Measurements from ENCODE around the gene TMEM125. TPM values are rescaled to one million over a fixed set of nuclear protein-coding genes. Genes with fewer than 3 reads are reported as not detected.

The TMEM125 gene
- total and polyA plus RNA-seq, 2 of the 4 experiments (the other 2 are of a cell fraction): under 0.01 to 0.03 TPM

GRCh38 chr1:43255438-43256210 is 14.2 kb upstream of the TMEM125 start:
- Histone ChIP-seq H2BK5ac (ENCODE audit: low read depth, low read length, poor library complexity, severe bottlenecking) (no peak overlapping the region), H2BK15ac (ENCODE audit: low read depth, low read length) (no peak overlapping the region), H3K4ac (ENCODE audit: low read depth, low read length) (no peak overlapping the region), H4K20me1 (ENCODE audit: insufficient read depth, low read length) (no peaks in the 10 kb centered on the region), H3K23ac (ENCODE audit: low read depth, low read length) (no peak overlapping the region), H3K27me3 (ENCODE audit: control insufficient read depth, insufficient read depth, low read length) (peaks cover 42% of the 10 kb centered on the region), H3K9ac (ENCODE audit: low read depth, low read length) (no peak overlapping the region), H3K27ac (ENCODE audit: insufficient read depth, low read length) (no peak overlapping the region), H3K36me3 (ENCODE audit: control insufficient read depth, insufficient read depth, low read length) (no peaks in the 10 kb centered on the region), H4K91ac (ENCODE audit: insufficient read depth, low read depth, low read length) (no peak overlapping the region), H2AK5ac (ENCODE audit: low read depth, low read length) (no peak overlapping the region), H3K9me1 (ENCODE audit: insufficient read depth, low read length) (no peaks in the 10 kb centered on the region), H2BK120ac (ENCODE audit: low read depth, low read length) (no peak overlapping the region), H3K4me1 (ENCODE audit: control insufficient read depth, insufficient read depth, low read length) (no peaks in the 10 kb centered on the region), H3K4me2 (ENCODE audit: low read depth, low read length) (no peak overlapping the region), H4K5ac (ENCODE audit: low read depth, low read length) (no peak overlapping the region), H4K8ac (ENCODE audit: low read depth in 2 of 2, low read length in 2 of 2) (no peak overlapping the region), H2BK20ac (ENCODE audit: low read depth, low read length) (no peak overlapping the region), H2AK9ac (replicated peaks; ENCODE audit: low read depth, low read length, poor library complexity) (no peak overlapping the region), H3K4me3 (ENCODE audit: insufficient read depth, low read depth, low read length) (no peak overlapping the region), H3K56ac (ENCODE audit: extremely low read depth, insufficient read depth, low read length) (no peak overlapping the region), H3K79me1 (ENCODE audit: low read depth in 1 of 2, low read length in 2 of 2) (no peaks in the 10 kb centered on the region), H3K9me3 (ENCODE audit: control insufficient read depth, insufficient read depth, low read length) (peaks cover 7% of the 10 kb centered on the region), H3K18ac (ENCODE audit: low read depth, low read length) (no peak overlapping the region), H2AFZ (replicated peaks; ENCODE audit: low read length, poor library complexity) (no peak overlapping the region), H3K14ac (replicated peaks; ENCODE audit: low read depth, low read length) (no peak overlapping the region)
- dilution Hi-C loops (cut with HindIII; ENCODE audit: low sequenced_read_pairs, unreplicated experiment) (no loop called here), in situ Hi-C loops (cut with MboI; ENCODE audit: low sequenced_read_pairs) (no loop called here), intact Hi-C loops (cut with micrococcal nuclease) (no loop called here)
- ChIA-PET POLR2A (ENCODE audit: unreplicated experiment) (no interaction called here), CTCF (no interaction called here)
- TF ChIP-seq POLR2A (IDR thresholded peaks at IDR 0.05; ENCODE audit: low read depth, low read length) (no peak), SMC3 (IDR thresholded peaks at IDR 0.05; ENCODE audit: low read depth, low read length) (no peak), RCOR1 (IDR thresholded peaks at IDR 0.05; ENCODE audit: insufficient replicate concordance, low read length) (no peak), MAFK (IDR thresholded peaks at IDR 0.05; ENCODE audit: low read depth, low read length) (no peak), RAD21 (IDR thresholded peaks at IDR 0.05; ENCODE audit: low read length) (no peak), NFE2L2 (IDR thresholded peaks at IDR 0.05; ENCODE audit: low read depth, low read length) (no peak), BHLHE40 (IDR thresholded peaks at IDR 0.05; ENCODE audit: low read depth, low read length) (no peak), RFX5 (IDR thresholded peaks at IDR 0.05; ENCODE audit: low read depth, low read length) (no peak), MXI1 (IDR thresholded peaks at IDR 0.05; ENCODE audit: borderline replicate concordance, low read depth, low read length) (no peak), USF2 (IDR thresholded peaks at IDR 0.05; ENCODE audit: low read depth, low read length) (no peak), MAZ (IDR thresholded peaks at IDR 0.05; ENCODE audit: borderline replicate concordance, low read depth, low read length) (no peak), CHD1 (IDR thresholded peaks at IDR 0.05; ENCODE audit: low read depth, low read length) (no peak)
- TF ChIP-seq, protein P1, sequence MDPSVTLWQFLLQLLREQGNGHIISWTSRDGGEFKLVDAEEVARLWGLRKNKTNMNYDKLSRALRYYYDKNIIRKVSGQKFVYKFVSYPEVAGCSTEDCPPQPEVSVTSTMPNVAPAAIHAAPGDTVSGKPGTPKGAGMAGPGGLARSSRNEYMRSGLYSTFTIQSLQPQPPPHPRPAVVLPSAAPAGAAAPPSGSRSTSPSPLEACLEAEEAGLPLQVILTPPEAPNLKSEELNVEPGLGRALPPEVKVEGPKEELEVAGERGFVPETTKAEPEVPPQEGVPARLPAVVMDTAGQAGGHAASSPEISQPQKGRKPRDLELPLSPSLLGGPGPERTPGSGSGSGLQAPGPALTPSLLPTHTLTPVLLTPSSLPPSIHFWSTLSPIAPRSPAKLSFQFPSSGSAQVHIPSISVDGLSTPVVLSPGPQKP (IDR thresholded peaks at IDR 0.05; ENCODE audit: borderline replicate concordance, low read depth, low read length): no peak
- DNase-seq (no peak), ATAC-seq (ENCODE audit: low read depth) (no peak)
- WGBS, 2 experiments (ENCODE audit: extremely low coverage in 2 of 2, insufficient read length in 1 of 2): 72% methylated on average over 5 of the region's 10 CpGs; no CpG with 5 or more reads in 1 of the 2 experiments
- no TSS peak for BruUV-seq (replicated peaks)

All from IMR-90 (cell line).